ENCODE measurements around the gene RAB10.

GRCh38 chr2:26178746-26179436 is 145.0 kb downstream of the RAB10 start:
- TF ChIP-seq CTCF (conservative IDR thresholded peaks at IDR 0.05; ENCODE audit: low read depth in 2 of 2): 0 out of 4 replicates have a peak, but pooled peaks of 1 of the 2 experiments have one; percentile 6
- no peak; the same call in 1 of the 2 replicates for TF ChIP-seq POLR2AphosphoS5 (IDR thresholded peaks at IDR 0.05; ENCODE audit: low read depth)
- no peak for TF ChIP-seq ZNF331 (CRISPR knock-in tag; IDR thresholded peaks at IDR 0.05; ENCODE audit: low read depth)
- TF ChIP-seq EZH2 (IDR thresholded peaks at IDR 0.05; ENCODE audit: low read depth, unreplicated experiment): no peak
- TF ChIP-seq JUNB (IDR thresholded peaks at IDR 0.05; ENCODE audit: unreplicated experiment): no peak
- TF ChIP-seq ETS1 (IDR thresholded peaks at IDR 0.05): no peak
- no peak for TF ChIP-seq REST (IDR thresholded peaks at IDR 0.05; ENCODE audit: unreplicated experiment)
- no peak for TF ChIP-seq CREB1 (CRISPR knock-in tag; IDR thresholded peaks at IDR 0.05; ENCODE audit: low read depth)
- TF ChIP-seq EZH2phosphoT487 (IDR thresholded peaks at IDR 0.05; ENCODE audit: unreplicated experiment): no peak

Data from GM23338 (cell line).